SK-MEL-5 (cell line): ENCODE data around the gene PLA2G2E. TPM values are rescaled to one million over a fixed set of nuclear protein-coding genes. Genes with fewer than 3 reads are reported as not detected.
"Not testable (repeated sequence)": the region's sequence is repeated elsewhere in the genome, so short reads cannot be mapped to it uniquely, and the experiment has no call there.

Experiments
- DNase-seq: peaks from one replicate; pipeline ENCODE4 v3.0.0-alpha.2; 2016; ENCODE audit warnings: low read depth, low spot score
- in situ Hi-C: cut with HindIII; loops from 2 replicates; pipeline ENCODE4 v1.10.0; 2016; ENCODE audit warnings: low sequenced_read_pairs, high pct_unique_total_duplicates, low pct_unique_long_range_greater_than_20kb
- total RNA-seq: library from RNA; depleted of rRNA; stranded (reverse); fragments of >200 nt; shearing (Covaris generic); gene quantifications from 2 replicates; pipeline ENCODE4 v1.2.3, GENCODE V29; 2014

PLA2G2E gene
- total RNA-seq, 1 experiment from 2014 or later: not detected

DNA sequence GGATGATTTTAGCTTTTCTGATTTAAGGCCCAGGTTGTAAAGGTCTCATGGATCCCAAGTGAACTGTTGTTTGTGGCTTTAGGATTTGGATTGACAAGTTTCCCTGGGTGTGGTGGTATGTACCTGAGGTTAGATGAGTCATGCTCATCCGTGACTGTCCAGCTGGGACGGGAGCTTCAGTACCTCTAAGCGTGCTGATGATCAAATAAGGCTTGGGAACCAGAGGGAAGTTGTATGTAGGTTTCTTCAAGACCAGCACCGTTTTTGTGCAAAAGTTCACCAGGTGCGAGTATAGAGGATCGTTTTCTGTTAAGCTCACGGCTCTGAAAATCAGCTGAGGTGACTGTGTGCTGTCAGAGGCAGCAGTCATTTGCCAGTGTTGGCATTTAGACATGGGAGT, 19.8 kb downstream of the PLA2G2E start:
- in situ Hi-C loops: no loop called here
- no peak for DNase-seq

DNA sequence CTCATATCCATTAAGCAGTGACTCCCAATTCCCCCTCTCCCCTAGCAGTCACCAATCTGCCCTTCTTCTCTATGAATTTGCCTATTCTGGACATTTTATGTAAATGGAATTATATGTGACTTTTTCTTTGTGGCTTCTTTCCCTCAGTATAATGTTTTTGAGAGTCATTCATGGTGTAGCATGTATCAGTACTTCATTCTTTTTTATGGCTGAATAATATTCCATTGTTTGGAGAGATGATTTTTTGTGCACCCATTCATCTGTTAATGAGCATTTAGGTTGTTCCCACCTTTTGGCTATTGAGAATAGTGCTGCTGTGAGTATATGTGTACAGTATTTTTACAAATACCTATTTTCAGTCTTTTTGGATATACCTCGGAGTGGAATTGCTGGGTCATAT, 21.8 kb downstream of the PLA2G2E start:
- in situ Hi-C loops: no loop called here

DNA sequence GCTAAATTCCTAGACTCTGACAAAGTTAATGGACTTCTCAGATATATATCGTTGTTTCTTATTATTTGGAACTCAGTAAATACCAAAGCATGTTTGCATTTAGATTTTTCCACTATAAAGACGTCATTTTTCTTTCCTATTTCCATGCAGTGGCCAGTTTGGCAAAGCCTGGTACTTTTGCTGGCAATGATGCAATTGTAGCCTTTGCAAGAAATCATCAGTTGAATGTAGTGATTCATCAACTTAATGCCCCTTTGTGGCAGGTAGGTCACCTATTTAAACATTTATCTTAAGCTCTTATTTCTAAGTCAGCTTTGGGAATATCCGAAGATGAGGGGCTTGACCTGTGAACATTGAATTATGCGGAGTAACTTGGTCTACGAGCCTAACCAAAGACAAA, 29.2 kb downstream of the PLA2G2E start:
- no peak for DNase-seq
- in situ Hi-C loops: no loop called here

More for the DNA sequence above, 21.8 kb downstream of the PLA2G2E start:
- no peak for DNase-seq

- DNase-seq: no peak
- in situ Hi-C loops: no loop called here
These were observed 29.7 kb downstream of the PLA2G2E start for GRCh38 chr1:19893687-19894086.

- in situ Hi-C loops: no loop called here
- no peak for DNase-seq
These were observed 30.7 kb downstream of the PLA2G2E start for GRCh38 chr1:19892628-19893168.

- in situ Hi-C loops: no loop called here
- no peak for DNase-seq
These were observed 31.3 kb downstream of the PLA2G2E start for GRCh38 chr1:19892129-19892528.

GRCh38 chr1:19889656-19890055, 33.8 kb downstream of the PLA2G2E start:
- peak; percentile 68 for DNase-seq
- in situ Hi-C loops: no loop called here

DNA sequence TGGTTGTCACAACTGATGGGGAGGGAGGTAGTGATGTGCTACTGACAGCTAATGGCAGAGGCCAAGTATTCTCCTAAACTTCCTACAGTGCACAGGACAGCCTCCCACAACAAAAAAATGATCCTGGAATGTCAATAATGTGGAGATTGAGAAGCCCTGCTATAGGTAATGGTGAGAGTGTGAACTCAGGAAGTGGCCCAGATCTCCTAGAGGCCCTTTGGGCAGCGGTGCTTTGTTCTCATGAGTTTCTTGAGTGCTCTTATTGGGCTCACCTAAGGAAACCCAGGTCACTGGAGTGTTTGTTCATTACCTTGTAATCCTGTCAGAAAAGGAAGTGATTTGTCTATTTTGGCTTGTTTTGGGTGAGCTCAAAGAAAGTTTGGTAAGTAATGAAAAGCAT, 35.3 kb downstream of the PLA2G2E start:
- in situ Hi-C loops: no loop called here
- no peak for DNase-seq

- in situ Hi-C loops: no loop called here
- DNase-seq: no peak
These were observed 37.6 kb downstream of the PLA2G2E start for GRCh38 chr1:19885821-19886220.

DNA sequence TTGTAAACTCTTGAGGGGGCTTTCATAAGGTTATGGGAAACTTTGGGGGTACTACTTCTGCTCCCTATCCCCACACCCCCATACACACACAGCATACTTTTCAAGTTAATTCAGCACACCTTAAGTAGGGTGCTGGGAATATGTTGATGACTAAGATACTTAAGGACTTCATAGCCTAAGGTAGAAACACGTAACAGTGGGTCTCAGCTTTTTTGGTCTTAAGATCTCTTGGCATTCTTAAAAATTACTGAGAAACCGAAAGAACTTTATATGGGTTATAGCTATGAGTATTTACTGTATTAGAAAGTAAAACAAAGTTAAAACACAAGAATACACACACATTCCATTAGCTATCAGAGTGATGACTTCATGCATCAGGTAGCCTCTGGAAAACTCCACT, 39.1 kb downstream of the PLA2G2E start:
- no peak for DNase-seq
- in situ Hi-C loops: no loop called here

- in situ Hi-C loops: no loop called here
- DNase-seq: peak; percentile 97
These were observed 41.0 kb downstream of the PLA2G2E start, which contains the start of gene OTUD3 for GRCh38 chr1:19882111-19883071. OTUD3 (plus strand) TSS chr1:19882395; CDS start chr1:19882514, 119 bp downstream.

DNA sequence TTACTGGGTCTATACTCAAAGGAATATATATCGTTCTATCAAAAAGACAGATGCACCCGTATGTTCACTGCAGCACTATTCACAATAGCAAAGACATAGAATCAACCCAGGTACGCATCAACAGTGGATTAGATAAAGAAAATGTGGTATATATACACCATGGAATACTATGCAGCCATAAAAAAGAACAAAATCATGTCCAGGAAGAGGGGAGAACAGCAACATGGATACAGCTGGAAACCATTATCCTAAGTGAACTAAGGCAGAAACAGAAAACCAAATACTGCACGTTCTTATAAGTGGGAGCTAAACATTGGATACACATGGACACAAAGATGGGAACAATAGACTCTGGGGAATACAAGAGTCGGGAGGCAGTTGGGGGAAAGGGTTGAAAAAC, 42.6 kb downstream of the PLA2G2E start:
- DNase-seq, in situ Hi-C loops: not testable (repeated sequence)

- in situ Hi-C loops: no loop called here
- no peak for DNase-seq
These were observed 43.8 kb downstream of the PLA2G2E start for GRCh38 chr1:19879661-19880060.

DNA sequence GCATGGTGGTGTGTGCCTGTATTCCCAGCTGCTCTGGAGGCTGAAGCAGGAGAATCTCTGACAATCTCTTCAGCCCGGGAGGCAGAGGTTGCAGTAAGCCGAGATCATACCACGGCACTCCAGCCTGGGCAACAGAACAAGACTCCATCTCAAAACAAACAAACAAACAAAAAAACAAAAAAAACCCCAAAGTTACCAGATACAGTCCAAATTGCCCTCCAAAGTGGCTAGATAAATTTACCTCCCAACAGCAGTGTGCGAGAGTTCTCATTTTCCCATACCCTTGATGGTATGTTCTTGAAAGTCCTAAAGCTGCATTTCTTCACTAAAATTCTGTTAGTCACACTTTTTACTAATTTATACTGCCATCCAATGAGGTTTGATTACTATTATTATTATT, 44.2 kb downstream of the PLA2G2E start:
- DNase-seq: no peak
- in situ Hi-C loops: no loop called here

DNA sequence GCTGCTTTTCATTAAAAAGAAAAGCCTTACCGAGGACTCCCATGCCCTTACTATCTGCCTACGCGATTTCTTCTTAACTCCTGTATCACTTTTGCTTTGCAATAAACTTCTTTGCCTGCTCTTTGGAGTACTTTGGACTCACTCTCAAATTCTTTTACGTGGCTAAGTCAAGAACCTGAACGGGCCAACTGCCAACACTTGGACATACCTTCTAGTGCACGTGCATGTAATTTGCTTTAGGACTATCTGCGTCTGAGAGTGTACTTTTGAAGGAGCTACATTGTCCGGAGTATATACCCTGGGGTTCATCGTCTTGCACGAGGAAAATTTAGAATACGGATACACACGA, 44.8 kb downstream of the PLA2G2E start:
- in situ Hi-C loops: no loop called here
- DNase-seq: no peak

GRCh38 chr1:19877821-19878636, 45.4 kb downstream of the PLA2G2E start:
- in situ Hi-C loops: no loop called here
- no peak for DNase-seq

DNA sequence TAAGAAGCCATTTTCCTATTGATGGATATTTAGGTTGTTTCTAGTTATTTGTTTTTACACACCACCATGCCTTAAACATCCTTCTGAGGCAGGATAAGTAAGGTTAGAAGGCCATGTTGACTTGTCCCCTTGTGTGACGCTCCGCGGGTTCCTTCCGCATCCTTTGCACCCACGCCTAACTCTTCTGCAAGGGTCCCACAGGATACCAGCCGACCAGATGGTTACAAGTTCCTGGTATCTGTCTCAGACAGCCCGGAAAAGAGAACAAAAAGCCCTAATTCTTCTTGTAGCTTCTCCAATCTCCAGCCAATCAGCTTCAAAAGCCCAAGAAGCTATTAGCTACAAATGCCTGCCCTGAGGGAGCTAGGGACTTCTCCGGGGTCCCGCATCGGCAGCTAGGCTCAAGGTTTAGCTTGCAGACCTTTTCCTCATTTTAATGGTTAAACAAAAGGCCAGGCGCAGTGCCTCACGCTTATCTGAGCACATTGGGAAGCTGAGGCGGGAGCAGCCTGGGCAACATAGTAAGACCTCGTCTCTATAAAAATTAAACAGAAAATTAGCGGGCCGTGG, 46.2 kb downstream of the PLA2G2E start:
- no peak for DNase-seq
- in situ Hi-C loops: no loop called here

GRCh38 chr1:19872190-19872589, 51.2 kb downstream of the PLA2G2E start:
- DNase-seq: peak; percentile 40
- in situ Hi-C loops: no loop called here
